GM12891 (cell line): ENCODE data around the gene LINS1.
"Not testable (repeated sequence)": the region's sequence is repeated elsewhere in the genome, so short reads cannot be mapped to it uniquely, and the experiment has no call there.

ENCODE experiments used
- DNase-seq: peaks from one replicate; pipeline ENCODE4 v3.0.0; 2011; ENCODE audit warnings: low spot score; ENCODE audit not compliant: insufficient read length
- FAIRE-seq: peaks from 2 replicates; lab custom pipeline; 2011; peaks lifted over from hg19 to GRCh38; lab: Jason Lieb, UNC
- PAX5 ChIP-seq: IDR thresholded peaks from 2 replicates; pipeline ENCODE4 v1.6.1; 2011; ENCODE audit warnings: low read length, moderate library complexity, mild to moderate bottlenecking; ENCODE audit not compliant: insufficient read depth, severe bottlenecking
- POLR2A ChIP-seq: IDR thresholded peaks from 2 replicates; pipeline ENCODE4 v1.6.1; 2011; ENCODE audit warnings: low read depth, low read length, control low read depth
- POLR2AphosphoS5 ChIP-seq: IDR thresholded peaks from 2 replicates; pipeline ENCODE4 v1.6.1; 2011; ENCODE audit warnings: low read depth, low read length, control low read depth
- POU2F2 ChIP-seq: IDR thresholded peaks from 2 replicates; pipeline ENCODE4 v1.6.1; 2011; ENCODE audit warnings: low read depth, mild to moderate bottlenecking, control low read depth, low read length, moderate library complexity
- SPI1 ChIP-seq: IDR thresholded peaks from 2 replicates; pipeline ENCODE4 v1.6.1; 2011; ENCODE audit warnings: low read depth, low read length, control low read depth
- TAF1 ChIP-seq: IDR thresholded peaks from 2 replicates; pipeline ENCODE4 v1.6.1; 2011; ENCODE audit warnings: low read depth, low read length, control low read depth

The LINS1 gene

GRCh38 chr15:100601617-100602063 lies 344 bp downstream of the LINS1 start:
- TF ChIP-seq SPI1 (no peak), PAX5 (no peak), POLR2A (no peak), TAF1 (no peak), POLR2AphosphoS5 (no peak), POU2F2 (no peak)
- peak; percentile 20 for FAIRE-seq
- no peak for DNase-seq

GRCh38 chr15:100601163-100601562 lies 821 bp downstream of the LINS1 start:
- FAIRE-seq (no peak), DNase-seq (no peak)
- TF ChIP-seq POLR2AphosphoS5 (no peak), POLR2A (no peak)

- FAIRE-seq (no peak), DNase-seq (no peak)
- TF ChIP-seq POU2F2 (no peak), POLR2A (no peak), TAF1 (no peak), POLR2AphosphoS5 (no peak), SPI1 (no peak), PAX5 (no peak)
These were observed 3.3 kb downstream of the LINS1 start for GRCh38 chr15:100598655-100599054.

GRCh38 chr15:100597862-100598261 lies 4.1 kb downstream of the LINS1 start:
- no peak for TF ChIP-seq POLR2AphosphoS5
- TF ChIP-seq PAX5 = no peak
- TF ChIP-seq POU2F2 = no peak
- TF ChIP-seq TAF1 = no peak
- TF ChIP-seq POLR2A = no peak
- no peak for DNase-seq
- no peak for FAIRE-seq

- no peak for DNase-seq
- no peak for FAIRE-seq
- TF ChIP-seq TAF1 = no peak
- TF ChIP-seq POU2F2 = peak; percentile 51; the same call in 1 of the 2 replicates
These were observed 5.2 kb downstream of the LINS1 start for GRCh38 chr15:100596792-100597191.

GRCh38 chr15:100595964-100596363 lies 6.0 kb downstream of the LINS1 start:
- FAIRE-seq (no peak), DNase-seq (no peak)

GRCh38 chr15:100593431-100593830 lies 8.6 kb downstream of the LINS1 start:
- no peak for TF ChIP-seq POU2F2
- no peak for TF ChIP-seq POLR2AphosphoS5
- TF ChIP-seq POLR2A = no peak
- no peak for TF ChIP-seq SPI1
- TF ChIP-seq PAX5 = no peak
- TF ChIP-seq TAF1 = no peak
- DNase-seq = no peak
- no peak for FAIRE-seq

More at GRCh38 chr15:100595964-100596363, 6.0 kb downstream of the LINS1 start:
- no peak for TF ChIP-seq POLR2A
- TF ChIP-seq TAF1 = no peak

- FAIRE-seq = no peak
- TF ChIP-seq POLR2AphosphoS5 (no peak), PAX5 (no peak), TAF1 (no peak), POLR2A (no peak), SPI1 (no peak), POU2F2 (no peak)
- no peak for DNase-seq
These were observed 9.1 kb downstream of the LINS1 start for GRCh38 chr15:100592898-100593297.

GRCh38 chr15:100591835-100592234 lies 10.1 kb downstream of the LINS1 start:
- no peak for FAIRE-seq

GRCh38 chr15:100591163-100591562 lies 10.8 kb downstream of the LINS1 start:
- FAIRE-seq = not testable (repeated sequence)

More at GRCh38 chr15:100591835-100592234, 10.1 kb downstream of the LINS1 start:
- DNase-seq = no peak
- TF ChIP-seq POLR2A (no peak), SPI1 (no peak), POLR2AphosphoS5 (no peak), POU2F2 (no peak), TAF1 (no peak), PAX5 (no peak)

More at GRCh38 chr15:100591163-100591562, 10.8 kb downstream of the LINS1 start:
- not testable (repeated sequence) for DNase-seq
